ENCODE data around the gene ORAI1. TPM values are rescaled to one million over a fixed set of nuclear protein-coding genes. Genes with fewer than 3 reads are reported as not detected.

The ORAI1 gene
- total RNA-seq, 1 experiment from 2014 or later, result 31.4 TPM

DNA sequence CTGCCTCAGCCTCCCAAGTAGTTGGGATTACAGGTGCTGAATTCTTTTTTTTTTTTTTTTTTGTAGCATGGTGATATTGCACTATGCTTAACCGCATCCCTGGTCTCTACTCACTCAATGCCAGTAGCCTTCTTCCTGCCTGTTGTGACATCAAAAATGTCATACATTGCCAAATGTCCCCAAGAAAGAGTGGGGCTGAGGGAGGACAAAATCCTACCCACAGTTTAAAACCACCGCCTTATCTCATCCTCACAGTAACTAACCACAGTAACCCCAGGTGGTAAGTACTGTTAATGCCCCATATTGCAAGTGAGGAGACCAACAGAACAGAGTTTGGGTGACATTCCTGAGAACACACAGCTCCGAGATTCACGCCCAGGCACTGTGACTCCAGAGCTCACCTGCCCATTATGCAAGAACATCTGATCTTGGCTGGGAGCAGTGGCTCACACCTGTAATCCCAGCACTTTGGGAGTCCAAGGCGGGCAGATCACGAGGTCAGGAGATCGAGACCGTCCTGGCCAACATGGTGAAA, 23.6 kb downstream of the ORAI1 start:
- no peaks in the 10 kb centered on the region for H3K79me2 ChIP-seq (ENCODE audit: low read length)
- no peak for TF ChIP-seq EZH2 (IDR thresholded peaks at IDR 0.05; ENCODE audit: low read length, unreplicated experiment)
- no peak for TF ChIP-seq EZH2phosphoT487 (IDR thresholded peaks at IDR 0.05; ENCODE audit: borderline replicate concordance, low read length)
- TF ChIP-seq, protein P1, sequence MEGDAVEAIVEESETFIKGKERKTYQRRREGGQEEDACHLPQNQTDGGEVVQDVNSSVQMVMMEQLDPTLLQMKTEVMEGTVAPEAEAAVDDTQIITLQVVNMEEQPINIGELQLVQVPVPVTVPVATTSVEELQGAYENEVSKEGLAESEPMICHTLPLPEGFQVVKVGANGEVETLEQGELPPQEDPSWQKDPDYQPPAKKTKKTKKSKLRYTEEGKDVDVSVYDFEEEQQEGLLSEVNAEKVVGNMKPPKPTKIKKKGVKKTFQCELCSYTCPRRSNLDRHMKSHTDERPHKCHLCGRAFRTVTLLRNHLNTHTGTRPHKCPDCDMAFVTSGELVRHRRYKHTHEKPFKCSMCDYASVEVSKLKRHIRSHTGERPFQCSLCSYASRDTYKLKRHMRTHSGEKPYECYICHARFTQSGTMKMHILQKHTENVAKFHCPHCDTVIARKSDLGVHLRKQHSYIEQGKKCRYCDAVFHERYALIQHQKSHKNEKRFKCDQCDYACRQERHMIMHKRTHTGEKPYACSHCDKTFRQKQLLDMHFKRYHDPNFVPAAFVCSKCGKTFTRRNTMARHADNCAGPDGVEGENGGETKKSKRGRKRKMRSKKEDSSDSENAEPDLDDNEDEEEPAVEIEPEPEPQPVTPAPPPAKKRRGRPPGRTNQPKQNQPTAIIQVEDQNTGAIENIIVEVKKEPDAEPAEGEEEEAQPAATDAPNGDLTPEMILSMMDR (conservative IDR thresholded peaks at IDR 0.05; ENCODE audit: low read depth, low read length), result no peak
- CTCF ChIA-PET, result no interaction called here
- no peaks in the 10 kb centered on the region for H3K9me2 ChIP-seq (replicated peaks; ENCODE audit: low read length)
- H2AFZ ChIP-seq (ENCODE audit: low read length), result no peak overlapping the region
- no TSS peak for BruUV-seq (replicated peaks)
- no peaks in the 10 kb centered on the region for H3K27me3 ChIP-seq (ENCODE audit: low read length)
- ATAC-seq (no peak), DNase-seq (no peak)
- H3K36me3 ChIP-seq (ENCODE audit: low read depth, low read length), result no peaks in the 10 kb centered on the region
- H3K27ac ChIP-seq (ENCODE audit: low read length), result no peak overlapping the region
- no peak overlapping the region for H3K9ac ChIP-seq (ENCODE audit: low read length)
- H3K9me3 ChIP-seq (ENCODE audit: low read length), result no peaks in the 10 kb centered on the region
- H3K4me2 ChIP-seq (ENCODE audit: low read length), result no peak overlapping the region
- no peaks in the 10 kb centered on the region for H4K20me1 ChIP-seq (ENCODE audit: low read length)
- H3F3A ChIP-seq (ENCODE audit: low read length, unreplicated experiment), result no peaks in the 10 kb centered on the region
- intact Hi-C loops (cut with micrococcal nuclease), result no loop called here
- H3K4me3 ChIP-seq (ENCODE audit: low read length), result no peak overlapping the region
- POLR2A ChIA-PET (ENCODE audit: unreplicated experiment), result no interaction called here
- H3K4me1 ChIP-seq (ENCODE audit: insufficient read depth, low read length), result no peaks in the 10 kb centered on the region

DNA sequence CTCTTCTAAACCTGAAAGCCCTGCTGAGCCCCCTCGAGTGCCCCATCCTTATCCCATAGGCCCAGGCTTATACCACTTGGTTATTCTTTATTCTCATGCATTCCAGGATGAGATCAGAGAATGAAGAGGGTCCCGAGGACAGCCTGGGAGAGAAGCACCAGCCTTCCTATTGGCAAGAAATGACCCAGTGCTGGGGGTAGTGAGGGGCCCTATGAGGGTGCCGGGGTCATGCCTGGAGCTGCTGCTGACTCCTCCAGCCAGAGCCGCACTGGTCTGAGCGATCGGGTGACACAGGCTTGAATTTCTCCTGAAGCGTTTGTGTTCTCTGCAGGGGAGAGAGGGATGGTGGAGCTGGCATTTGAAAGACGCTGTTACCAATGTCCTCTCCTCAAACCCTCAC, 25.0 kb downstream of the ORAI1 start:
- no peaks in the 10 kb centered on the region for H3K9me3 ChIP-seq (ENCODE audit: low read length)
- no peaks in the 10 kb centered on the region for H3K9me2 ChIP-seq (replicated peaks; ENCODE audit: low read length)
- CTCF ChIA-PET, result no interaction called here
- H3K27me3 ChIP-seq (ENCODE audit: low read length), result no peaks in the 10 kb centered on the region
- no peak overlapping the region for H2AFZ ChIP-seq (ENCODE audit: low read length)
- H3F3A ChIP-seq (ENCODE audit: low read length, unreplicated experiment), result no peaks in the 10 kb centered on the region
- no peak overlapping the region for H3K27ac ChIP-seq (ENCODE audit: low read length)
- no peaks in the 10 kb centered on the region for H3K36me3 ChIP-seq (ENCODE audit: low read depth, low read length)
- no TSS peak for BruUV-seq (replicated peaks)
- H3K79me2 ChIP-seq (ENCODE audit: low read length), result no peaks in the 10 kb centered on the region
- no peak overlapping the region for H3K4me3 ChIP-seq (ENCODE audit: low read length)
- H3K9ac ChIP-seq (ENCODE audit: low read length), result no peak overlapping the region
- no peaks in the 10 kb centered on the region for H3K4me1 ChIP-seq (ENCODE audit: insufficient read depth, low read length)
- intact Hi-C loops (cut with micrococcal nuclease), result no loop called here
- ATAC-seq (no peak), DNase-seq (no peak)
- POLR2A ChIA-PET (ENCODE audit: unreplicated experiment), result no interaction called here
- no peaks in the 10 kb centered on the region for H4K20me1 ChIP-seq (ENCODE audit: low read length)
- TF ChIP-seq, protein P1 (conservative IDR thresholded peaks at IDR 0.05; ENCODE audit: low read depth, low read length), result no peak
- TF ChIP-seq EZH2phosphoT487 (IDR thresholded peaks at IDR 0.05; ENCODE audit: borderline replicate concordance, low read length) (no peak), EZH2 (IDR thresholded peaks at IDR 0.05; ENCODE audit: low read length, unreplicated experiment) (no peak)
- no peak overlapping the region for H3K4me2 ChIP-seq (ENCODE audit: low read length)

DNA sequence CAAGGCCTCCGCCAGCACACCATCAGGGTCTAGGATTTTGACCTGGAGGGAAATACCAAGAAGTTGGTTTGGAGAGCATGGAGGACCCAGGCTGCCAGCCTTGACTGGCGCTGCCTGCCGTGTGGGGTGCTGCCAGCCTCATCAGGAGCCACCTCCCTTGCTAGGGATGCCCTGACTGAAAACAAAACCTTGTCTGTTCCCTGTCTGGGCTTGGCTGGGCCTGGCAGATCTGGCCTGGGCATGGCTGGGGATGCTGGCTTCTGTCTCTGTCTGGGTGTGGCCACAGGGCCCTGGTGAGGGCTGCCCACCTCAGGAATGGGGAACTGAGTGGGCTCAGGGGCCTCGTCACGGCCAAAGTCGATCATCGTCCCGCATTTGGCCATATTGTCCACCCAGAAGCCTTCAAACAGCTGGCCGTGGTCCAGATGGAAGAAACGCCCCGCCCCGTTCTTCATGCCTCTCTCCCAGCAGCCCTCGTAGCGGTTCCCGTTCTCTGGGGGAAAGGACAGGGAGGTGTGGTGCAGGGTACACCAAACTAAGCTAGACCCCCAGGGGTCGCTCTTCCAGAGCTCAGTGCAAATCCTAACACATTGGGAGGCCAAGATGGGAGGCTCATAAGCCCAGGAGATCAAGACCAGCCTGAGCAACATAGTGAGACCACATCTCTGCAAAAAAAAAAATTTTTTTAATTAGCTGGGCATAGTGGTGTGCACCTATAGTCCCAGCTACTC, 26.6 kb downstream of the ORAI1 start:
- no peak for DNase-seq
- Histone ChIP-seq H3K9me3 (ENCODE audit: low read length) (no peaks in the 10 kb centered on the region), H3K4me3 (ENCODE audit: low read length) (no peak overlapping the region), H3K9ac (ENCODE audit: low read length) (no peak overlapping the region), H3K4me1 (ENCODE audit: insufficient read depth, low read length) (no peaks in the 10 kb centered on the region), H3K27me3 (ENCODE audit: low read length) (no peaks in the 10 kb centered on the region), H3K36me3 (ENCODE audit: low read depth, low read length) (no peaks in the 10 kb centered on the region), H3K9me2 (replicated peaks; ENCODE audit: low read length) (no peaks in the 10 kb centered on the region), H3F3A (ENCODE audit: low read length, unreplicated experiment) (no peaks in the 10 kb centered on the region), H3K27ac (ENCODE audit: low read length) (no peak overlapping the region), H2AFZ (ENCODE audit: low read length) (no peak overlapping the region), H3K4me2 (ENCODE audit: low read length) (no peak overlapping the region), H3K79me2 (ENCODE audit: low read length) (no peaks in the 10 kb centered on the region), H4K20me1 (ENCODE audit: low read length) (no peaks in the 10 kb centered on the region)
- POLR2A ChIA-PET (ENCODE audit: unreplicated experiment), result no interaction called here
- CTCF ChIA-PET, result no interaction called here
- no peak for ATAC-seq
- no TSS peak for BruUV-seq (replicated peaks)
- TF ChIP-seq EZH2phosphoT487 (IDR thresholded peaks at IDR 0.05; ENCODE audit: borderline replicate concordance, low read length) (no peak), EZH2 (IDR thresholded peaks at IDR 0.05; ENCODE audit: low read length, unreplicated experiment) (no peak)
- TF ChIP-seq, protein P1 (conservative IDR thresholded peaks at IDR 0.05; ENCODE audit: low read depth, low read length), result no peak
- intact Hi-C loops (cut with micrococcal nuclease), result no loop called here

All from PC-3 (cell line).